ENCODE data around the gene ARHGAP10. TPM values are rescaled to one million over a fixed set of nuclear protein-coding genes. Genes with fewer than 3 reads are reported as not detected.
A peak's percentile ranks its signal among the peaks of the same experiment; 100 is the strongest.

ARHGAP10 gene
- total RNA-seq, 1 donor from 2014 or later: 26.9 TPM

DNA sequence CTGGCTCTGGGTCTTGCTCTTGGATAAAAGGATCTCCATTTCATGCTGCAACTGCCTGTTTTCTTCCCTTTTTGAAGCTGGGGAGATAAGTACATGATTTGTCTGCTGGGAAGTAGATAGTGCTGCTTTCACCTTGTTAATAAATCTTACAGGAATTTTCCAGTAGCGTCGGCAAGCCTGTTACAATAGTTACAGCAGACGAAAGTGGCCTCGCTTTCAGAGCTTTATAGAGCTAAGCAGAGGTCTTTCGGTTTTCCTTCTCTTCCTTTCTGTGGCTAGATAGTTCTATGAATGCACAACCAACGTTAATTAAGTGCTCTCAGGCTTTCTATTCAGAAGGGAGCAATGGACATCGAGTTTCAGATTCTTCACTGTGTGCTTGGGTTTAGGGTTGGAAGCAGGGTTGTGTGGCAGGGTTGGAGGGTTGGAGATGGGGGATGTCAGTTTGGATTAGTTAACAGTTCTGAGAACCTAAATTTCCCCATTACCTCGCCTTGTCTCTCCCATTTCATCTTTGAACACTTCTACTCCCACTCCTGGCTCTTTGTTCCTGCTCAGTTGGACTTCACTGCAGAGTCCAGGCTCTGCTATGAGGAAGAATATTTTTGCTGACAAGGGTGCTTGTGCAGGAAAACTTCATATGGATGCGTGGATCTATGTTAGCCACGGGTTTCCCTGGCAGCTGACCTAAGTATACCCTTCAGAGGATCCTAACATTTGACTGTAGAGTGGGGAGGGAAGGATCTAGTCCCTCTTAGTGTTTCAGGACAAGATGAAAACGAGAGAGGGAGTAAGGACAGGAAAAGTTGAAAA, 237.9 kb downstream of the ARHGAP10 start:
- Histone ChIP-seq H3K9me3 (no peaks in the 10 kb centered on the region), H3K4me1 (no peaks in the 10 kb centered on the region), H3K36me3 (no peaks in the 10 kb centered on the region), H3K27me3 (no peaks in the 10 kb centered on the region), H3K27ac (no peak overlapping the region), H3K4me3 (no peak overlapping the region)
- intact Hi-C loops (cut with DNase I): no loop called here
- DNase-seq (no peak), ATAC-seq (no peak)
- TF ChIP-seq, protein P1, sequence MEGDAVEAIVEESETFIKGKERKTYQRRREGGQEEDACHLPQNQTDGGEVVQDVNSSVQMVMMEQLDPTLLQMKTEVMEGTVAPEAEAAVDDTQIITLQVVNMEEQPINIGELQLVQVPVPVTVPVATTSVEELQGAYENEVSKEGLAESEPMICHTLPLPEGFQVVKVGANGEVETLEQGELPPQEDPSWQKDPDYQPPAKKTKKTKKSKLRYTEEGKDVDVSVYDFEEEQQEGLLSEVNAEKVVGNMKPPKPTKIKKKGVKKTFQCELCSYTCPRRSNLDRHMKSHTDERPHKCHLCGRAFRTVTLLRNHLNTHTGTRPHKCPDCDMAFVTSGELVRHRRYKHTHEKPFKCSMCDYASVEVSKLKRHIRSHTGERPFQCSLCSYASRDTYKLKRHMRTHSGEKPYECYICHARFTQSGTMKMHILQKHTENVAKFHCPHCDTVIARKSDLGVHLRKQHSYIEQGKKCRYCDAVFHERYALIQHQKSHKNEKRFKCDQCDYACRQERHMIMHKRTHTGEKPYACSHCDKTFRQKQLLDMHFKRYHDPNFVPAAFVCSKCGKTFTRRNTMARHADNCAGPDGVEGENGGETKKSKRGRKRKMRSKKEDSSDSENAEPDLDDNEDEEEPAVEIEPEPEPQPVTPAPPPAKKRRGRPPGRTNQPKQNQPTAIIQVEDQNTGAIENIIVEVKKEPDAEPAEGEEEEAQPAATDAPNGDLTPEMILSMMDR (IDR thresholded peaks at IDR 0.05): no peak

DNA sequence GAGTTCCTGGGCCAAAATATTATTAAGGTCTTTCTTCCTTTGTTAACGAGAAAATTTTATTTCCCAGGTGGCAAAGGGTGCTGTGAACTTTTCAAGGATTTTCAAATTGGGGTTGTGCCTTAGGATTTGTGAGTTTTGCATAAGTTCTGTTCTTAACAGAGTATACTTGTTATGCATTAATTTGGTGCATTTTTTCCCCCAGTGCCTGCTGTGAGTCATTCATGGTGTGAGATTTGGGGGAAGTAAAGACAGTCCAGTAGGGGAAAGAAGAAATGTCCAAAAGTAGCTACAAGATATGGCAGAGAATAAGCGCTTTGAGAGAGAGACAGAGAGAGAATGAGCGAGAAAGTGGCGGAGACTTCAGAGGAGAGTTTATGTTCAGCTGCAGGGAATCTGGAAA, 239.2 kb downstream of the ARHGAP10 start:
- Histone ChIP-seq H3K27me3 (no peaks in the 10 kb centered on the region), H3K36me3 (no peaks in the 10 kb centered on the region), H3K4me1 (no peaks in the 10 kb centered on the region), H3K27ac (no peak overlapping the region), H3K9me3 (no peaks in the 10 kb centered on the region), H3K4me3 (no peak overlapping the region)
- no peak for ATAC-seq
- no peak for DNase-seq
- TF ChIP-seq, protein P1 (IDR thresholded peaks at IDR 0.05): no peak
- intact Hi-C loops (cut with DNase I): no loop called here

DNA sequence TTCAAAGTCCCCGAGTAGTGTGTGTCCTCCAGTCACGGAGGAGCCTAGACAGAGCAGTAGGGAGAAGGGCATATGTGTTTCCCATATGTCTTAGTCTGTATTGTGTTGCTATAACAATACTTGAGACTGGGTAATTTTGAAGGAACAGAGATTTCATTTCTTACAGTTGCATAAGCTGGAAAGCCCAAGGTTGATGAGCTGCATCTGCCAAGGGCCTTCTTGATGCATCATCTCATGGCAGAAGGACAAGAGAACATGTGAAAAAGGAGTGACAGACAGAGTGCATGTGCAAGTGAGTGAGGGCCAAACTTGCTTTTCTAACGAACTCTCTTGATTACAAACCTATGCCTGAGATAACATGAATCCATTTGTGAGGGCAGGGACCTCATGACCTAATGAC, 243.4 kb downstream of the ARHGAP10 start:
- intact Hi-C loops (cut with DNase I): no loop called here
- no peak for ATAC-seq

DNA sequence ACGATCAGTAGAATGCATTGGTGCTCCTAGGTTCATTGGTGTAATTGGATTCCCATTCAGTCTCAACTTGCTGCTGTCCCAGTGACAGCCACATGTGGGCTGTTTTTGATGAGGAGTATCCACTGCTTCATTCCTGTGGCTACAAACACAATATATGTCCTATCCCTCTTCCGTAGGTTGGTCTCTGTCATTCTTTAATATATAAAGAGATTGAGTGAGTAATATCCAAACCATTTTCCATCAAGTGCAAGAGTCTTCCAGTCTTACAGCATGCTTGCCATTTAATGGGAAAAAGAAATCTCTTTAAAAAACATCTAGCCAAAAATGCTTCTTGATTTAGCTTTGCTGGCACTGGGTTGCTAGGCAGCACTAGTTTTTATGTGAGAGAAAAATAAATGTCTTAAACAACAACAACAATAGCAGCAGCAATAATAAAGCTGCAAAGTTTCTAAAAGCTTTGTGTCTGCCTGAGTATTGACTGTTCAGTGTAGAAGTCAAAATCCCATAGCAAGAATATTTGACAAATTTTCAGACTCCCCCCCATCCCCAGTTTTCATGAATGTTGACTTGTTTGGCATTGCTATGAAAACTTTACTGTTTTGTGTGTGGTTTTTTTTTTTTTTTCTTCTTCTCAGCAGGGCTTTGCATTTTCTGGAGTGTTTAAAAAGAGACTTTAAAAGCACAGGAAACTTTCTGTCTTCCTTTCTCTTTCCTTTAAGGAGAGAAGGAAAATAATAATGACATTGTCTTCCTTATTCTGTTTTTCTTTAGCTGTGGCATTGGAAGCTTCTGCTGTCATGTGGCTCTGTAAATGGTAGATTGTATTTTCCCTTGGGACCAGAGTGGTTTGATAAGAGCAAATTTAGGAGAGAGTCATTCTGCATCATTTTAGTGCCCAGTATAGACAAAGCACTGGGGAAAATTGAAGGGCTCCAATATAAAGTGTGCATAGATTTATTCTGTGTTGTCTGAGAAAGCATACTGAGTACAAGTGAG, 244.3 kb downstream of the ARHGAP10 start:
- intact Hi-C loops (cut with DNase I): no loop called here
- Histone ChIP-seq H3K4me3 (no peak overlapping the region), H3K27ac (no peak overlapping the region), H3K36me3 (no peaks in the 10 kb centered on the region), H3K9me3 (no peaks in the 10 kb centered on the region), H3K4me1 (no peaks in the 10 kb centered on the region), H3K27me3 (no peaks in the 10 kb centered on the region)
- ATAC-seq (no peak), DNase-seq (no peak)
- TF ChIP-seq, protein P1 (IDR thresholded peaks at IDR 0.05): no peak

More for the DNA sequence above, 243.4 kb downstream of the ARHGAP10 start:
- Histone ChIP-seq H3K4me1 (no peaks in the 10 kb centered on the region), H3K36me3 (no peaks in the 10 kb centered on the region), H3K27me3 (no peaks in the 10 kb centered on the region), H3K27ac (no peak overlapping the region), H3K9me3 (no peaks in the 10 kb centered on the region), H3K4me3 (no peak overlapping the region)
- DNase-seq: no peak
- TF ChIP-seq, protein P1 (IDR thresholded peaks at IDR 0.05): no peak

DNA sequence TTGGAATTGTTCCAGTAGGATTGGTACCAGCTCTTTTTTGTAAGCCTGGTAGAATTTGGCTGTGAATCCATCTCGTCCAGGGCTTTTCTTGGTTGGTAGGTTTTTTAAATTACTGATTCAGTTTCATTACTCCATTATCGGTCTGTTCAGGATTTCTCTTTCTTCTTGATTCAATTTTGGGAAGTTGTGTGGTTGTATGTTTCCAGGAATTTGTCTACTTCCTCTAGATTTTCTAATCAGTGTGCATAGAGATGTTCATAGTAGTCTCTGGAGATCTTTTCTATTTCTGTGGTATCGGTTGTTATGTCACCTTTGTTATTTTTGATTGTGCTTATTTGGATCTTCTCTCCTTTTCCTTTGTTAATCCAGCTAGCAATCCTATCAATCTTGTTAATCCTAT, 248.7 kb downstream of the ARHGAP10 start:
- Histone ChIP-seq H3K27ac (no peak overlapping the region), H3K4me1 (no peaks in the 10 kb centered on the region)
- intact Hi-C loops (cut with DNase I): no loop called here

More for the DNA sequence above, 248.7 kb downstream of the ARHGAP10 start:
- ATAC-seq (peak; percentile 36), DNase-seq (no peak)
- TF ChIP-seq, protein P1 (IDR thresholded peaks at IDR 0.05): no peak
- no peaks in the 10 kb centered on the region for H3K36me3 ChIP-seq
- H3K4me3 ChIP-seq: no peak overlapping the region
- no peaks in the 10 kb centered on the region for H3K9me3 ChIP-seq
- no peaks in the 10 kb centered on the region for H3K27me3 ChIP-seq
